ENCODE data around the gene LARP4B.
"Not testable (repeated sequence)": the region's sequence is repeated elsewhere in the genome, so short reads cannot be mapped to it uniquely, and the experiment has no call there.

The LARP4B gene

GRCh38 chr10:934746-935406 lies 3.4 kb upstream of the LARP4B start:
- Histone ChIP-seq H3K36me3 (ENCODE audit: control insufficient read depth in 1 of 2, insufficient read depth in 2 of 2, low read length in 2 of 2) (no peaks in the 10 kb centered on the region), H2AFZ (ENCODE audit: insufficient read depth, low read length, poor library complexity) (no peak overlapping the region), H4K91ac (ENCODE audit: low read depth, low read length) (no peak overlapping the region), H3K9ac (ENCODE audit: low read length) (no peak overlapping the region), H4K12ac (ENCODE audit: low read depth, low read length) (no peak overlapping the region), H3K14ac (ENCODE audit: low read length) (no peak overlapping the region), H4K8ac (ENCODE audit: low read depth, low read length) (no peak overlapping the region), H3K4me3 (ENCODE audit: low read depth, low read length) (no peak overlapping the region), H3K27me3 (ENCODE audit: insufficient read depth, low read length) (no peaks in the 10 kb centered on the region), H2BK5ac (ENCODE audit: low read depth, low read length, poor library complexity) (no peak overlapping the region), H3K9me3 (ENCODE audit: insufficient read depth, low read depth, low read length) (no peaks in the 10 kb centered on the region), H3K4me2 (ENCODE audit: low read length) (no peak overlapping the region), H3K4me1 (ENCODE audit: control insufficient read depth in 1 of 2, insufficient read depth in 2 of 2, low read length in 2 of 2) (peaks cover 0 to 1% of the 10 kb centered on the region in 2 experiments), H3K4ac (ENCODE audit: low read depth, low read length) (no peak overlapping the region), H3K79me1 (ENCODE audit: low read length) (peaks cover 10% of the 10 kb centered on the region), H2BK12ac (ENCODE audit: low read length) (no peak overlapping the region), H3K18ac (ENCODE audit: low read length) (no peak overlapping the region), H2BK120ac (ENCODE audit: insufficient read depth, low read length, poor library complexity) (no peak overlapping the region), H2AK5ac (ENCODE audit: low read length) (no peak overlapping the region), H3K23ac (ENCODE audit: low read length) (no peak overlapping the region), H3K79me2 (ENCODE audit: control insufficient read depth, insufficient read depth, low read length, poor library complexity) (peaks cover 17% of the 10 kb centered on the region), H3K27ac (ENCODE audit: low read depth, low read length) (no peak overlapping the region)
- WGBS (ENCODE audit: extremely low coverage, insufficient coverage, insufficient read length) = no CpG with 5 or more reads among the region's 15 CpGs
- no peak for DNase-seq

- H3K4me3 ChIP-seq (ENCODE audit: low read depth, low read length); DNase-seq; H4K91ac ChIP-seq (ENCODE audit: low read depth, low read length); H2AFZ ChIP-seq (ENCODE audit: insufficient read depth, low read length, poor library complexity); H3K9me3 ChIP-seq (ENCODE audit: insufficient read depth, low read depth, low read length); H3K18ac ChIP-seq (ENCODE audit: low read length); H3K23ac ChIP-seq (ENCODE audit: low read length); H3K27me3 ChIP-seq (ENCODE audit: insufficient read depth, low read length); H2BK120ac ChIP-seq (ENCODE audit: insufficient read depth, low read length, poor library complexity); H4K8ac ChIP-seq (ENCODE audit: low read depth, low read length); H3K79me1 ChIP-seq (ENCODE audit: low read length); H3K4me2 ChIP-seq (ENCODE audit: low read length); H2BK5ac ChIP-seq (ENCODE audit: low read depth, low read length, poor library complexity); H3K4me1 ChIP-seq (ENCODE audit: control insufficient read depth in 1 of 2, insufficient read depth in 2 of 2, low read length in 2 of 2); H2BK12ac ChIP-seq (ENCODE audit: low read length); H2AK5ac ChIP-seq (ENCODE audit: low read length); H3K27ac ChIP-seq (ENCODE audit: low read depth, low read length); H3K14ac ChIP-seq (ENCODE audit: low read length); H3K36me3 ChIP-seq (ENCODE audit: control insufficient read depth in 1 of 2, insufficient read depth in 2 of 2, low read length in 2 of 2); H4K12ac ChIP-seq (ENCODE audit: low read depth, low read length); H3K9ac ChIP-seq (ENCODE audit: low read length); H3K4ac ChIP-seq (ENCODE audit: low read depth, low read length): not testable (repeated sequence)
- WGBS (ENCODE audit: extremely low coverage, insufficient coverage, insufficient read length) = no CpG with 5 or more reads among the region's 6 CpGs
- H3K79me2 ChIP-seq (ENCODE audit: control insufficient read depth, insufficient read depth, low read length, poor library complexity) = peaks cover 21% of the 10 kb centered on the region
Measured at GRCh38 chr10:934165-934564, 2.7 kb upstream of the LARP4B start.

- H4K91ac ChIP-seq (ENCODE audit: low read depth, low read length) = peak overlapping the region; percentile 98
- H2BK12ac ChIP-seq (ENCODE audit: low read length) = no peak overlapping the region
- H2AFZ ChIP-seq (ENCODE audit: insufficient read depth, low read length, poor library complexity) = no peak overlapping the region
- no peak overlapping the region for H3K4ac ChIP-seq (ENCODE audit: low read depth, low read length)
- no peak for DNase-seq
- no peak overlapping the region for H2BK120ac ChIP-seq (ENCODE audit: insufficient read depth, low read length, poor library complexity)
- H4K12ac ChIP-seq (ENCODE audit: low read depth, low read length) = no peak overlapping the region
- H3K27ac ChIP-seq (ENCODE audit: low read depth, low read length) = no peak overlapping the region
- H3K36me3 ChIP-seq (ENCODE audit: control insufficient read depth in 1 of 2, insufficient read depth in 2 of 2, low read length in 2 of 2) = peaks cover 2 to 3% of the 10 kb centered on the region in 2 experiments
- H3K14ac ChIP-seq (ENCODE audit: low read length) = no peak overlapping the region
- no peak overlapping the region for H4K8ac ChIP-seq (ENCODE audit: low read depth, low read length)
- H3K18ac ChIP-seq (ENCODE audit: low read length) = no peak overlapping the region
- H2BK5ac ChIP-seq (ENCODE audit: low read depth, low read length, poor library complexity) = no peak overlapping the region
- no peaks in the 10 kb centered on the region for H3K9me3 ChIP-seq (ENCODE audit: insufficient read depth, low read depth, low read length)
- H2AK5ac ChIP-seq (ENCODE audit: low read length) = no peak overlapping the region
- H3K27me3 ChIP-seq (ENCODE audit: insufficient read depth, low read length) = no peaks in the 10 kb centered on the region
- H3K23ac ChIP-seq (ENCODE audit: low read length) = no peak overlapping the region
- no peak overlapping the region for H3K4me2 ChIP-seq (ENCODE audit: low read length)
- WGBS (ENCODE audit: extremely low coverage, insufficient coverage, insufficient read length) = no CpG with 5 or more reads among the region's 28 CpGs
- H3K79me2 ChIP-seq (ENCODE audit: control insufficient read depth, insufficient read depth, low read length, poor library complexity) = peaks cover 27% of the 10 kb centered on the region
- H3K4me3 ChIP-seq (ENCODE audit: low read depth, low read length) = no peak overlapping the region
- peaks cover 10% of the 10 kb centered on the region for H3K79me1 ChIP-seq (ENCODE audit: low read length)
- H3K9ac ChIP-seq (ENCODE audit: low read length) = no peak overlapping the region
- H3K4me1 ChIP-seq (ENCODE audit: control insufficient read depth in 1 of 2, insufficient read depth in 2 of 2, low read length in 2 of 2) = peaks cover 2 to 4% of the 10 kb centered on the region in 2 experiments
Measured at GRCh38 chr10:932589-932988, 1.1 kb upstream of the LARP4B start.

- H3K14ac ChIP-seq (ENCODE audit: low read length) = peak overlapping the region; percentile 53
Measured at GRCh38 chr10:930625-931325, 730 bp downstream of the LARP4B start.

More at GRCh38 chr10:930625-931325, 730 bp downstream of the LARP4B start:
- Histone ChIP-seq H2BK5ac (ENCODE audit: low read depth, low read length, poor library complexity) (peak overlapping the region; percentile 51), H3K79me2 (ENCODE audit: control insufficient read depth, insufficient read depth, low read length, poor library complexity) (peaks cover 36% of the 10 kb centered on the region), H3K9ac (ENCODE audit: low read length) (peak overlapping the region; percentile 88), H3K4me2 (ENCODE audit: low read length) (peak overlapping the region; percentile 98), H3K18ac (ENCODE audit: low read length) (peak overlapping the region; percentile 72), H3K79me1 (ENCODE audit: low read length) (peaks cover 10% of the 10 kb centered on the region), H3K27ac (ENCODE audit: low read depth, low read length) (peak overlapping the region; percentile 93), H4K8ac (ENCODE audit: low read depth, low read length) (peak overlapping the region; percentile 76), H3K36me3 (ENCODE audit: control insufficient read depth in 1 of 2, insufficient read depth in 2 of 2, low read length in 2 of 2) (peaks cover 8% of the 10 kb centered on the region in 2 experiments), H2AK5ac (ENCODE audit: low read length) (peak overlapping the region; percentile 84), H3K23ac (ENCODE audit: low read length) (no peak overlapping the region), H4K12ac (ENCODE audit: low read depth, low read length) (peak overlapping the region; percentile 31), H2AFZ (ENCODE audit: insufficient read depth, low read length, poor library complexity) (no peak overlapping the region), H3K27me3 (ENCODE audit: insufficient read depth, low read length) (no peaks in the 10 kb centered on the region), H2BK120ac (ENCODE audit: insufficient read depth, low read length, poor library complexity) (peak overlapping the region; percentile 54), H3K4me3 (ENCODE audit: low read depth, low read length) (peak overlapping the region; percentile 86), H3K9me3 (ENCODE audit: insufficient read depth, low read depth, low read length) (no peaks in the 10 kb centered on the region), H3K4ac (ENCODE audit: low read depth, low read length) (peak overlapping the region; percentile 92), H2BK12ac (ENCODE audit: low read length) (no peak overlapping the region), H3K4me1 (ENCODE audit: control insufficient read depth in 1 of 2, insufficient read depth in 2 of 2, low read length in 2 of 2) (peaks cover 2 to 4% of the 10 kb centered on the region in 2 experiments), H4K91ac (ENCODE audit: low read depth, low read length) (peak overlapping the region; percentile 92)
- peak; percentile 76 to 80 for DNase-seq
- no CpG with 5 or more reads among the region's 63 CpGs for WGBS (ENCODE audit: extremely low coverage, insufficient coverage, insufficient read length)
